H9 (cell line): ENCODE data around the gene SCYL3. TPM values are rescaled to one million over a fixed set of nuclear protein-coding genes. Genes with fewer than 3 reads are reported as not detected.
"Not testable (repeated sequence)": the region's sequence is repeated elsewhere in the genome, so short reads cannot be mapped to it uniquely, and the experiment has no call there.

ENCODE experiments used
- DNase-seq: peaks from one replicate; pipeline ENCODE4 v3.0.0-alpha.2; 2017
- H2AFZ ChIP-seq: one replicate; pipeline ENCODE4 v1.6.1; 2013; ENCODE audit warnings: mild to moderate bottlenecking, low read length, control low read depth, moderate library complexity
- H2AK5ac ChIP-seq: 2 replicates; pipeline ENCODE4 v1.6.1; 2013; ENCODE audit warnings: low read length, control low read depth, mixed read lengths; ENCODE audit not compliant: insufficient read length
- H2BK120ac ChIP-seq: one replicate; pipeline ENCODE4 v1.6.1; 2013; ENCODE audit warnings: low read depth, mild to moderate bottlenecking, low read length, control low read depth, inconsistent platforms; ENCODE audit not compliant: poor library complexity, severe bottlenecking
- H2BK12ac ChIP-seq: 2 replicates; pipeline ENCODE4 v1.6.1; 2013; ENCODE audit warnings: low read length, control low read depth, mixed read lengths, low read depth; ENCODE audit not compliant: insufficient read length
- H2BK15ac ChIP-seq: 2 replicates; pipeline ENCODE4 v1.6.1; 2013; ENCODE audit warnings: low read depth, low read length, control low read depth
- H2BK20ac ChIP-seq: one replicate; pipeline ENCODE4 v1.6.1; 2013; ENCODE audit warnings: low read depth, mild to moderate bottlenecking, low read length, control low read depth, inconsistent platforms; ENCODE audit not compliant: poor library complexity, severe bottlenecking
- H2BK5ac ChIP-seq: 2 replicates; pipeline ENCODE4 v1.6.1; 2013; ENCODE audit warnings: low read length, control low read depth, mixed read lengths; ENCODE audit not compliant: insufficient read length
- H3K14ac ChIP-seq: 2 replicates; pipeline ENCODE4 v1.6.1; 2013; ENCODE audit warnings: low read length, control low read depth; ENCODE audit not compliant: insufficient read depth
- H3K18ac ChIP-seq: 2 replicates; pipeline ENCODE4 v1.6.1; 2013; ENCODE audit warnings: low read depth, mild to moderate bottlenecking, mixed read lengths, low read length, control low read depth; ENCODE audit not compliant: insufficient read length
- H3K23ac ChIP-seq: 2 replicates; pipeline ENCODE4 v1.6.1; 2013; ENCODE audit warnings: low read length, control low read depth, mixed read lengths, low read depth; ENCODE audit not compliant: insufficient read length
- H3K23me2 ChIP-seq: 2 replicates; pipeline ENCODE4 v1.6.1; 2013; ENCODE audit warnings: low read depth, mild to moderate bottlenecking, mixed read lengths, low read length, control low read depth; ENCODE audit not compliant: insufficient read length, poor library complexity, severe bottlenecking
- H3K27ac ChIP-seq: 2 replicates; pipeline ENCODE4 v1.5.1; 2013; ENCODE audit warnings: low read length, control low read depth, mixed read lengths, low read depth; ENCODE audit not compliant: insufficient read length
- H3K27me3 ChIP-seq: 2 replicates; pipeline ENCODE4 v1.6.1; 2013; ENCODE audit warnings: low read length, control low read depth, inconsistent platforms; ENCODE audit not compliant: insufficient read depth
- H3K4ac ChIP-seq: 2 replicates; pipeline ENCODE4 v1.6.1; 2013; ENCODE audit warnings: low read depth, mild to moderate bottlenecking, control low read depth, inconsistent platforms, low read length, moderate library complexity
- H3K4me1 ChIP-seq: 2 replicates; pipeline ENCODE4 v1.6.1; 2013; ENCODE audit warnings: low read length, control low read depth, inconsistent platforms; ENCODE audit not compliant: insufficient read depth
- H3K4me2 ChIP-seq: 2 replicates; pipeline ENCODE4 v1.6.1; 2013; ENCODE audit warnings: low read length, control low read depth, mixed read lengths; ENCODE audit not compliant: insufficient read length, insufficient read depth
- H3K56ac ChIP-seq: 2 replicates; pipeline ENCODE4 v1.6.1; 2013; ENCODE audit warnings: low read depth, mild to moderate bottlenecking, mixed read lengths, low read length, control low read depth; ENCODE audit not compliant: insufficient read length
- H3K79me1 ChIP-seq: 2 replicates; pipeline ENCODE4 v1.6.1; 2013; ENCODE audit warnings: low read depth, mild to moderate bottlenecking, moderate library complexity, low read length, control low read depth, inconsistent platforms; ENCODE audit not compliant: insufficient read depth, poor library complexity, severe bottlenecking
- H3K79me2 ChIP-seq: 2 replicates; pipeline ENCODE4 v1.6.1; 2013; ENCODE audit warnings: low read length, control low read depth, inconsistent platforms; ENCODE audit not compliant: insufficient read depth
- H3K9ac ChIP-seq: 2 replicates; pipeline ENCODE4 v1.6.1; 2013; ENCODE audit warnings: low read length, control low read depth, mixed read lengths; ENCODE audit not compliant: insufficient read length; ENCODE audit errors: extremely low read depth
- H3K9me3 ChIP-seq: one replicate; pipeline ENCODE4 v1.6.1; 2013; ENCODE audit warnings: low read depth, low read length, inconsistent platforms; ENCODE audit not compliant: control insufficient read depth
- H3T11ph ChIP-seq: one replicate; pipeline ENCODE4 v1.6.1; 2013; ENCODE audit warnings: mild to moderate bottlenecking, low read length, control low read depth, inconsistent platforms
- H4K20me1 ChIP-seq: one replicate; pipeline ENCODE4 v1.6.1; 2013; ENCODE audit not compliant: control insufficient read depth, insufficient read length, insufficient read depth
- H4K5ac ChIP-seq: 2 replicates; pipeline ENCODE4 v1.6.1; 2013; ENCODE audit warnings: low read depth, mild to moderate bottlenecking, mixed read lengths, low read length, control low read depth; ENCODE audit not compliant: insufficient read length
- H4K8ac ChIP-seq: replicated peaks from 2 replicates; pipeline ENCODE4 v1.6.1; 2013; ENCODE audit warnings: low read length, control low read depth, mixed read lengths, low read depth; ENCODE audit not compliant: insufficient read length
- H4K91ac ChIP-seq: 2 replicates; pipeline ENCODE4 v1.6.1; 2013; ENCODE audit warnings: low read depth, mild to moderate bottlenecking, moderate library complexity, mixed read lengths, low read length, control low read depth; ENCODE audit not compliant: insufficient read length
- H3K27ac Mint-ChIP-seq, 3 experiments: 2 replicates in 2 of 3; 3 replicates in 1 of 3; pipeline ENCODE4 v1.8.0; 2020 to 2021; ENCODE audit warnings: mixed read lengths in 3 of 3, mild to moderate bottlenecking in 1 of 3, moderate library complexity in 1 of 3
- H3K27me3 Mint-ChIP-seq: 2 replicates; pipeline ENCODE4 v1.8.0; 2021; ENCODE audit warnings: low read depth, mild to moderate bottlenecking, moderate library complexity, mixed read lengths
- H3K36me3 Mint-ChIP-seq, 3 experiments: 2 replicates in 2 of 3; 3 replicates in 1 of 3; pipeline ENCODE4 v1.8.0; 2020 to 2021; ENCODE audit warnings: low read depth in 3 of 3, mixed read lengths in 3 of 3; ENCODE audit not compliant: insufficient read depth in 1 of 3
- H3K4me1 Mint-ChIP-seq, 2 experiments: 2 replicates each; pipeline ENCODE4 v1.8.0; 2020; ENCODE audit warnings: mixed read lengths in 2 of 2
- H3K4me3 Mint-ChIP-seq, 2 experiments: 2 replicates in 1 of 2; 3 replicates in 1 of 2; pipeline ENCODE4 v1.8.0; 2020 to 2021; ENCODE audit warnings: mild to moderate bottlenecking in 2 of 2, mixed read lengths in 2 of 2, moderate library complexity in 1 of 2
- H3K9me3 Mint-ChIP-seq, 2 experiments: 2 replicates in 1 of 2; 3 replicates in 1 of 2; pipeline ENCODE4 v1.8.0; 2020; ENCODE audit warnings: mild to moderate bottlenecking in 2 of 2, mixed read lengths in 2 of 2, moderate library complexity in 1 of 2
- CTCF ChIP-seq: fragments of 200-600 bp; sonication (generic); conservative IDR thresholded peaks from 3 replicates; pipeline ENCODE4 v1.8.0; 2021; ENCODE audit warnings: antibody characterized with exemption, mild to moderate bottlenecking
- WGBS: extraction: QIAGEN DNeasy Blood & Tissue Kit; methylation state at CpG from one replicate; pipeline ENCODE4 v1.1.7; 2013; ENCODE audit warnings: missing lambda C conversion rate, low lambda C conversion rate, mixed read lengths; ENCODE audit not compliant: insufficient read length; ENCODE audit errors: extremely low coverage; 5-methylcytosine and 5-hydroxymethylcytosine counted together
- total RNA-seq: library from RNA; stranded (reverse); gene quantifications from 2 replicates; pipeline ENCODE4 v1.2.1, GENCODE V29; 2021

Gene SCYL3
- total RNA-seq, 1 experiment from 2014 or later: 3.9 TPM

DNA sequence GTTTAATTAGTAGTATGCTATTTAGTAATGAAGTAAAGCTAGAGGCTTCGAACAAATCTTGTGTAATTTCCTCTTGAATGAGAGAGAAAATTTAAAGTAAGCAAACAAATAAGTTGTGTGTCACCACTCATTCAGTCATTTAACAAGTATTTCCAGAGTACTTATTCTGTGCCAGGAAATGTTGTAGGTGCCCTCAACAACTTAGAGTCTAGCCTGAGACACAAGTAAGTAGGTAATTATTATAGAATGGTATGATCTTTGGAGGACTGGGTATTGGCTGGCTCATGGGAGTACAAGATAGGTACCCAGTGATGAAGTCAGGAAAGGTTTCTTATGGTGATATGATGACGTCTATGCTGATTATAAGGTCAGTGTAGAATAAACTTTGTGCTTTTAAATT is 81.6 kb downstream of the SCYL3 start:
- Histone ChIP-seq H3K79me1 (no peaks in the 10 kb centered on the region), H3K27me3 (no peaks in the 10 kb centered on the region), H3T11ph (no peak overlapping the region), H2AK5ac (no peak overlapping the region), H2BK20ac (no peak overlapping the region), H3K79me2 (no peaks in the 10 kb centered on the region), H3K23ac (no peak overlapping the region), H3K4me1 (no peaks in the 10 kb centered on the region), H3K4ac (no peak overlapping the region), H4K91ac (no peak overlapping the region), H3K9me3 (no peaks in the 10 kb centered on the region), H3K14ac (no peak overlapping the region), H4K20me1 (no peaks in the 10 kb centered on the region), H2BK12ac (no peak overlapping the region), H2BK120ac (no peak overlapping the region), H4K5ac (no peak overlapping the region), H2AFZ (no peak overlapping the region), H4K8ac (no peak overlapping the region), H3K27ac (no peak overlapping the region), H2BK5ac (no peak overlapping the region), H3K56ac (no peak overlapping the region), H3K23me2 (no peaks in the 10 kb centered on the region), H2BK15ac (no peak overlapping the region), H3K4me2 (no peak overlapping the region), H3K18ac (no peak overlapping the region), H3K9ac (no peak overlapping the region)
- no CpG with 5 or more reads among the region's 2 CpGs for WGBS
- no peak for TF ChIP-seq CTCF
- Mint-ChIP-seq H3K4me3 (no peak overlapping the region), H3K36me3 (peaks cover 31 to 51% (median 43%) of the 10 kb centered on the region in 3 experiments), H3K9me3 (peaks cover 2 to 10% of the 10 kb centered on the region in 2 experiments; a peak in 3 of 5 replicates), H3K27ac (no peak overlapping the region), H3K4me1 (no peaks in the 10 kb centered on the region), H3K27me3 (no peaks in the 10 kb centered on the region)
- no peak for DNase-seq

DNA sequence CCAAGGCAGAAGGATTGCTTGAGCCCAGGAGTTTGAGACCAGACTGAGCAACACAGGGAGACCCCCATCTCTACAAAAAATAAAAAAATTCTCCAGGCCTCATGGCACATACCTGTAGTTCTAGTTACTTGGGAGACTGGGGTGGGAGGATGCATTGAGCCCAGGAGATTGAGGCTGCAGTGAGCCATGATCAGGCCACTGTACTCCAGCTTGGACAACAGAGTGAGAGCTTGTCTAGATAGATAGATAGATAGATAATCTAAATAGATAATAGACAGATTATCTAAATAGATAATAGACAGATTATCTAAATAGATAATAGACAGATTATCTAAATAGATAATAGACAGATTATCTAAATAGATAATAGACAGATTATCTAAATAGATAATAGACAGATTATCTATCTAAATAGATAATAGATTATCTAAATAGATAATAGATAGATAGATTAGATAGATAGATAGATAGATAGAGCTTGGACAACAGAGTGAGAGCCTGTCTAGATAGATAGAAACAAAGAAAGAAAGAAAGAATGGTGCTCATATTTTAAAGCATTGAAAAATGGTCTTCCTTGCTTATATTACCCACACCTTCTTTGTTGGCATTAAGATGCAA is 82.2 kb downstream of the SCYL3 start:
- not testable (repeated sequence) for H3K27me3 ChIP-seq, H3K14ac ChIP-seq, H2BK5ac ChIP-seq, H3T11ph ChIP-seq, H3K4me2 ChIP-seq, H4K20me1 ChIP-seq, H3K18ac ChIP-seq, H3K23me2 ChIP-seq, H2AK5ac ChIP-seq, H3K23ac ChIP-seq, H2BK15ac ChIP-seq, H2BK20ac ChIP-seq, H4K91ac ChIP-seq, H3K79me2 ChIP-seq, H4K5ac ChIP-seq, DNase-seq, H2BK120ac ChIP-seq, H3K27ac Mint-ChIP-seq, H4K8ac ChIP-seq, H3K4me1 Mint-ChIP-seq, H3K4me1 ChIP-seq, H2AFZ ChIP-seq, H3K56ac ChIP-seq, H3K9ac ChIP-seq, H3K27ac ChIP-seq, H3K9me3 ChIP-seq, H3K4ac ChIP-seq, H3K27me3 Mint-ChIP-seq, H3K9me3 Mint-ChIP-seq, H2BK12ac ChIP-seq, H3K4me3 Mint-ChIP-seq, H3K79me1 ChIP-seq
- H3K36me3 Mint-ChIP-seq: peaks cover 32 to 54% (median 43%) of the 10 kb centered on the region in 3 experiments
